CD4-positive, alpha-beta T cell treated with Interferon gamma for 1 hour (primary cell): ENCODE measurements around the gene RBM47.
"Not testable (repeated sequence)": the region's sequence is repeated elsewhere in the genome, so short reads cannot be mapped to it uniquely, and the experiment has no call there.

Experiments
- DNase-seq: peaks from one replicate; pipeline ENCODE4 v3.0.0-alpha.2; 2020

RBM47 gene

GRCh38 chr4:40481977-40482376, 147.7 kb downstream of the RBM47 start:
- DNase-seq, result no peak

GRCh38 chr4:40480291-40480690, 149.4 kb downstream of the RBM47 start:
- no peak for DNase-seq

- DNase-seq, result no peak
Measured at GRCh38 chr4:40479378-40479777, 150.3 kb downstream of the RBM47 start.

- no peak for DNase-seq
Measured at GRCh38 chr4:40475609-40476008, 154.1 kb downstream of the RBM47 start.

GRCh38 chr4:40473578-40474388, 155.9 kb downstream of the RBM47 start:
- DNase-seq, result no peak

GRCh38 chr4:40471923-40472322, 157.7 kb downstream of the RBM47 start:
- DNase-seq, result no peak

GRCh38 chr4:40466789-40467188, 162.9 kb downstream of the RBM47 start:
- no peak for DNase-seq

- DNase-seq, result peak; percentile 33
Measured at GRCh38 chr4:40462326-40462725, 167.3 kb downstream of the RBM47 start.

GRCh38 chr4:40461879-40462278, 167.8 kb downstream of the RBM47 start:
- no peak for DNase-seq

- no peak for DNase-seq
Measured at GRCh38 chr4:40461062-40461461, 168.6 kb downstream of the RBM47 start.

GRCh38 chr4:40458683-40459082, 171.0 kb downstream of the RBM47 start:
- DNase-seq, result no peak

- DNase-seq, result no peak
Measured at GRCh38 chr4:40458109-40458508, 171.6 kb downstream of the RBM47 start.

- DNase-seq, result no peak
Measured at GRCh38 chr4:40455340-40455902, 174.2 kb downstream of the RBM47 start.

GRCh38 chr4:40454816-40455215, 174.8 kb downstream of the RBM47 start:
- DNase-seq, result no peak

- DNase-seq, result no peak
Measured at GRCh38 chr4:40453912-40454311, 175.8 kb downstream of the RBM47 start.

- no peak for DNase-seq
Measured at GRCh38 chr4:40448875-40449274, 180.8 kb downstream of the RBM47 start.

- DNase-seq, result no peak
Measured at GRCh38 chr4:40446839-40447238, 182.8 kb downstream of the RBM47 start.

GRCh38 chr4:40446261-40446750, 183.4 kb downstream of the RBM47 start:
- not testable (repeated sequence) for DNase-seq

- no peak for DNase-seq
Measured at GRCh38 chr4:40445671-40446070, 184.0 kb downstream of the RBM47 start.

- DNase-seq, result no peak
Measured at GRCh38 chr4:40441430-40441829, 188.2 kb downstream of the RBM47 start.

GRCh38 chr4:40439519-40439918, 190.1 kb downstream of the RBM47 start:
- no peak for DNase-seq

GRCh38 chr4:40438384-40439026, 191.2 kb downstream of the RBM47 start:
- no peak for DNase-seq

- no peak for DNase-seq
Measured at GRCh38 chr4:40437741-40438383, 191.8 kb downstream of the RBM47 start.
